HG02571 (cell line): ENCODE results near the gene GNG2.

Experiments
- ATAC-seq: cut with Tn5 transposase; IDR thresholded peaks from one replicate; pipeline ENCODE4 v1.9.1; 2021; ENCODE audit warnings: mild to moderate bottlenecking, moderate library complexity; ENCODE audit not compliant: unreplicated experiment

Gene GNG2

DNA sequence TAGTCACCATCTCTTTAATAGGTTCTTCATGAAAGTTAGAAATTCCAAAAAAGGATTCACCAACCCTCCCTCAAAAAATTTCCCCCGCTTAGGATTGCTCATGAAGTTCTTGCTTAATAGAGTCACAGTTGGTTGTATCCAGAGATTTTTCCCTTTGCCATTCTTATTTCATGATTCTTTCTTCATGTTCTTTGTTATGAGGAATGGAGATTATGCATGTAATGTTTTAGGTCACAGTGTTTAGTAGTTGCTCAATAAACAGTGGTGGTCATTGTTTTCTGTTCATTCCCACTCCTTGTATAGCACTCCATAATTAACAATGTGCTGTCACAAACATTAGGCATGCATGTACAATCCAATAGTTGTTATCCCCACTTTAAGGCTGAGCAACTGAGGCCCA lies 77.7 kb downstream of the GNG2 start:
- no peak for ATAC-seq

DNA sequence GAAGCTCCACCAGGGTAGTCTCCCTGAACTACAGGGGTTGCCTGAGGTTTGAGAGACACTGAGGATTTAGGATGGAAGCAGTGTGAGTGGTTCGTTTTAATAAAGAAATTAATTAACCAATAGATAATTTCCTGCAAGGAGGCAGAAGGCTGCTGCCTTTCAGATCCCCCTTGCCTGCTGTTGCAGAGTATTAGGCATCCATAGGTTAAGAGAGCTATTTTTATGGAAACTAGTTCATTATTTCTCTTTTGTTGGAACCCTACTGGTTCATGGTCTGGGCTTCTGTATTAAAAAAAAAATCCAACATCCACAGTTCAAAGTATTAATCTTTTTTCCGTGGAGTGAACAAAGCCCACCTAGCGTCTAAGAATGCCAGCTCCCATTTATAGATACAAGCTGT lies 78.4 kb downstream of the GNG2 start:
- ATAC-seq = no peak

DNA sequence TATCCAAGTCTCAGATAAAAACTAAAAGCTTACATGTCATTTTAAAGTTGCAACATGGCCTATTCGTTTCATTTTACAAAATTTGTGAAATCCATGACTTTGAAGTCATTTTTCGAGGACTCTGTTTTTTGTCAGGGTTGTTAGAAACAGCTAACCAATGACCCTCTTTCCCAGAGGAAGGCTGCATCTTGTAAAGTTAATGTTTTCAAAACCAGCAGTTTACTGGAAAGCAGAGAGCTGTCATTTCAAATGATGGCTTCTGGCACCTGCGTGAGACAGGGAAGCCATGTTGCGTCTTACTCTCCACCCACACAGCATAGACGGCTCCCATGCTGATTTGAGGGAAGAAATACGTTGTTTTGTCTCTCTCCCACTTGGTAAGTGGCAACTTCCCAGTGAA lies 78.8 kb downstream of the GNG2 start:
- no peak for ATAC-seq

DNA sequence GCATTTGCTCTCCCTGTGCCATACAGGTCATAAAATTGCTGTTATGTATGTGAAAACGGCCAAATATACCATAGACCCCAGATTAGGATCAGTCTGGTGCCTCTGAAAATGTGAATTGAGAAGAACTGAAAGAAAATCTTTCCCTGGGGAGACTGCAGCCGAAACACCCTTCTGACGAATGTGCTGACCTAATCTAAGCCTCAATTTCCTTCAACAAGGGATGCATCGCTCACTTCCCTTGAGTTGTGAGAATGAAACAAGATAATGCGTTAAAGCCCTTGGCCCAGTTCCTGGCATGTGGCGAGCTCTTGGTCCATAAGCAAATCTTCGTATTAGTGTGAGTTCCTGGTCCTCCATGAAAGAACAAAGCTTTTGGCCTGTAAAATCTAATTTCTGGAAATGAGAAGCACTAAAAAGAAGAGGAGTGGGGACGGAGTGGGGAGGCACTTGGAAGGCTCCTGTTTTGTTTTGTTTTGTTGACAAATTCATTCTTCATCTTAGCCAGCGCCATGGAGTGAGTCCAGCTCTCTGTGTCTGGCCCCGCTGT lies 79.4 kb downstream of the GNG2 start:
- no peak for ATAC-seq

DNA sequence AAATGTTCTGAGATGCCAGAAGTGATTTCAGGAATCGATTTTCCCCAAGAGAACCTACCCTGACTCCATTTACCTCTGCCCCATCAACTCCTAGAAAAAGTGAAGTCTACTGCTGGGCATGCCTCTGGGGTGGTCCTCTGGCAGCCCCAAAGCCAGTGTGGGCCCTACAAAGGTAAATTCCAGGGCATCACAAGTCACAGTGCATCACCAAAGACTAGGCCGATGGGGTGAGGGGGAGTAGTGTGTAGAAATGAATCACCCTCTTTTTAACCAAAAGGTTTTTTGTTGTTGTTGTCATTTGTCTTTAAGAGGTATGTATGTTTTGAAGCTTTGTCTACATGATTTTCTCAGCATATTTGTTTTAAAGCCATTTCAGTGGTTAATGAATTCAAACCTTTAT lies 82.6 kb downstream of the GNG2 start:
- no peak for ATAC-seq

DNA sequence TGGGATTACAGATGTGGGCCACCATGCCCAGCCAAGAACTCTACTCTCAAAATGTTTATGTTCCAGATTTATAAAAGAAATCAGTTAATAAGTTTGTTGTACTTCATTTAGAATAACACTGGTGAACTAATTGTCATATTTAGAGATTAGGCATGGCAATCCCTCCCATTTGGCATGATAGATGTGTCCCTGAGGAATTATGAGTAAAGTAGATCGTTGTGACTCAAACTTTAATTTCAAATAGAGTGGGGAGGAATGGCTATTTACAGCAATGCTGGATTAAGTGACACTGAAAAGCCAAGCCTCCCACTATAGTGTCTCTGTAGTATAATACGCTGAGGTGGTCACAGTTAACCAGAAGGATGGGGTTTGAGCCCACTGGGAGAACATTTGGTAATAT lies 89.6 kb downstream of the GNG2 start:
- no peak for ATAC-seq

DNA sequence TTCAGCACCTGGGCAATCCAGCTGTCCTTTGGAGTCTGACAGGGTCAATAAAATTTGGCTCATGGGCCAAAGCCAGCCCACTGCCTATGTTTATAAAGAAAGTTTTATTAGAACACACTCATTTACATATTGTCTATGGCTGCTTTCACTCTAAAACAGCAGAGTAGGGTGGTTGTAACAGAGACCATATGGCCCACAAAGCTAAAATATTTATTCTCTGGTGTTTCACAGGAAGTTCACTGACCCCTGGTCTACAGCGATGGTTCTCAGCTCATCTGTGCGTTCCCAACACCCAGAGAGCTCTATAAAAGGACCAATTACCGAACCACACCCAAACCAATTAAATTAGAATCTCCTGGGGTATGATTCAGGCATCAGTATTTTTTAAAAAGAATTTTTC lies 91.2 kb downstream of the GNG2 start:
- ATAC-seq = no peak

DNA sequence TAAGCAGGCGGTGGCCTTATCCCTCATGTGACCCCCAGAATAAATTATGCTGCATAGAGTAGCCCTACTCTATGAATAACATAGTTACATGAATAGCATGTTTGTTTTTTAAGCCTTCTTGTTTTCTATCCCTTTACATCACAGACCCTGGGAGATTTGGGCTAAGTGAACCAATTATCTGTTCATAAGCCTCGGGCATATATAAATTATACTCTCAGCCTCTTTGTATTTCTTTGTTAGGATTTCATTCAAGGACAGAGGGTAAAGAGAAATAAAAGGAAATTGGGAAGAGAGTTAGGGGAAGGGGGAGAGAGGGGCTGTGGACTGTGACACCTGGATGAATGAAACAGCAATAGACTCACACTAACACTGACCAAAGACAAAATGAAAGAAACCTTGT lies 93.6 kb downstream of the GNG2 start:
- ATAC-seq = no peak

DNA sequence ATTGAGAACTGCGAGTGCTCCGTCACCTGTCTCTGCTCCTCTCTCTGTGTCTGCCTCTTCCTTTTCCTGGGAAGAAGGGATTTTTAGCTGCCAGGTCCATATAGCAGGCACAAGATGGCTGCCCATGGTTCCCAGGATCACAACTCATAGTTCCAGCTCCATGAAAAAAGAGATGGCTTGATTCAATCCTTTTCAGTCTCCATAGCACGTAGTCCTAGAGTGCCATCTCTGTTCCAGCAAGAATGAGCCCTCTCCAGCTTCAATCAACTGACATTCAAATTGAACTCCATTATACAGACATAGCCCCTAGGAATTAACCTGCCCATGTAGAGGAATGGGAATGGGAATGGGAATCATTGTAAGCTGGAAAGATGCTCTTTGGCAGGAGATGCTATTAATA lies 94.2 kb downstream of the GNG2 start:
- ATAC-seq = no peak

DNA sequence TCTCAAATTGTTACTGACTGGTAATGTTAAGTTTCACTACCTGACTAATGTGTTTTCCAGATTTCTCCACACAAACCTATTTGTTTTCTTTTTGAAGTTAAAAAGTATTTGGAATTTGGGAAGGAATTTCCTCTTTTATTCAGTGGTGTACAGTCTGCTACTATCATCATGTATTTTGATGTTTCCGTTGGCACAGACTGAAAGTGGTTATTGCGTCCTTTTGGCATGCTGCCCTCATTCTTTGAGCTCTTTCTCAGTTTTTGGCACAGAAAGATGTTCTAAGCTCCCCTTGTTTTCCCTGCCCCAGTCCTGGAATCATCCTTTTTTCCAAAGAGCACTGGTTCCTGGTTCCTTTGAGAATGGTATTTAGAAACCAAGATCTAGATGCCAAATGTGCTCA lies 97.5 kb downstream of the GNG2 start:
- ATAC-seq = no peak

DNA sequence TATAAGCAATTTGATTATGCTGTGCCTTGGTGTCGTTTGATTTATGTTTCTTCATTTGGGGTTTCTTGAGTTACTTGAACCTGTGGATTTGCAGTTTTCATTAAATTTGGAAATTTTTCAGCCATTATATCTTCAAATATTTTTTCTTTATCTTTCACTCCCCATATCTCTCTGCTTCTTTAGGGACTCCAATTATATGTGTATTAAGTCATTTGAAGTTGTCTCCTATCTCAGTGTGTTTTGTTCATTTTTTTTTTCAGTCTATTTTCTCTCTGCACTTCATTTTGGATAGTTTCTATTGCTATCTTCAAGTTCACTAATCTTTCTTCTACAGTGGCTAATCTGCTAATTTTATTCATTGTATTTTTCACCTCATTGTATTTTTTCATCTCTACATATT lies 99.5 kb downstream of the GNG2 start:
- no peak for ATAC-seq

DNA sequence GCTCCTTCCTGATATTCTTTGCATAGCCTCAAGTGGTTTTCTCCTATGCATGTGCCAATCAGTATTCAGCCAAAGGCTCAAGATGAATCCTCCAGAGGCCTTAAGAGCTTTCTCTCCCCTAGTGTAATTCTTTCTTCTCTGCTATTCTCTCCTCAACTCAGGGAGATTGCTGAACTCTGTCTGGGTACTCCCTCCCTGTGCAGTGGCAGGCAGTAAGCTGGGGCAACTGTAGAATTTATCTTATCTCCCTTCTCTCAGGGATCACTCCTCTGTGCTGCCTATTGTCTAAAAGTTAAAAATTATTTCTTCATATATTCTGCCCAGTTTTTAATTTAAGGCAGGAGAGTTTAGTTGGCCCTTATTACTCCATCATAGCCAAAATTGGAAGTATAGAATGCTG lies 100.5 kb downstream of the GNG2 start:
- no peak for ATAC-seq

DNA sequence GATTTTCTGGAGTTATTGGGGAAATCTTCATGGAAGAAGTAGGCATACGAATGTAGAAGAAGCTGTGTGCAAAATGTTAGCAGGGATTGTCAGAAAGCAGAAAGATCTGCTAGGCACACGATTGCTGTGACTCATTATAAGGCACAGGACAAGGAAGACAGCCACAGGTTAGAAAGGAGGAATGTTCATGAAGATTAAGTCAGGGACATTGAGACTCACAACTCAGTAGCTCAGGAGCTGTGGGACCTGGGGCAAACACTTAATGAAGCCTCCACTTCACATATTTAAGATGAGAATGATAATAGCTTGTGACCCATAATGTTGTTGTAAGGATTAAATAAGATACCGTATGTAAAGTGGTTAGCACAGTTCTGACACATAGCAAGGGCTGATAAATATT lies 102.3 kb downstream of the GNG2 start:
- no peak for ATAC-seq

DNA sequence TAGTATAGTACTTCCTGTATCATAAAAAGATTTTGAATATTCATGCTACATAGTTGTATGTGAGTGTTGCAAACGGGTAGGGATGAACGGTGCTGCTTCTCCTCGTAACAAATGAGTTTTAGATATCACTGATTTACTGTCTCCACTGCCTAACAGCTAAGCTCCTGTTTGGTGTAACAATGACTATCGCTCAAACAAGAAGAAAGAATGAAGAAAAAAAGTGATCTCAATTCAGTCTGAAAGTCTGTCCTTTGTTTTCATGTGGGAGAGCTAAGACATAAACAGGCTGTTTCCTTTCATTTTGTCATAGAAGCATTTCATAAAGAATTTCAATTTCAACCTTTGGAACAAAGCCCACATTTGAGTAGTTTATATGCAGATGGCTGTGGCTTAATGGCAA lies 102.9 kb downstream of the GNG2 start:
- ATAC-seq = no peak

DNA sequence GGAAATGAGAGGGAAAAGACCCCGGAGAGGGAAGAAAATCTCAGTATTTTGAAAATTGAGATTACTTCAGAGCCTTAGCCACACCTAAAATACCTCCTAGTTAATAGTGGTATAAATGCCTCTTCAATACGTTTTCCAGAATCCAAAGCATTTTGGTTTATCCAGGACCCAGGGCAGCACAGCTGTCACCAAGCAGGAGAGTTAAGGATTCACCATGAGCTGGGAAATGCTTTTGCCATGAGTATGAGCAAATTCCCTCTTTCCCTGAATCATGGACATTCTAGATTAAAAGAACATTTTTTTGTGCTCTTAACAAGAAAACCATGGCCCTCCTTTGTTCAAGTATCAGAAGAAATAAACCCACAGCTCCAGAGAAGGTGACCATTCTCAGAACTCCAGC lies 107.1 kb downstream of the GNG2 start:
- no peak for ATAC-seq

DNA sequence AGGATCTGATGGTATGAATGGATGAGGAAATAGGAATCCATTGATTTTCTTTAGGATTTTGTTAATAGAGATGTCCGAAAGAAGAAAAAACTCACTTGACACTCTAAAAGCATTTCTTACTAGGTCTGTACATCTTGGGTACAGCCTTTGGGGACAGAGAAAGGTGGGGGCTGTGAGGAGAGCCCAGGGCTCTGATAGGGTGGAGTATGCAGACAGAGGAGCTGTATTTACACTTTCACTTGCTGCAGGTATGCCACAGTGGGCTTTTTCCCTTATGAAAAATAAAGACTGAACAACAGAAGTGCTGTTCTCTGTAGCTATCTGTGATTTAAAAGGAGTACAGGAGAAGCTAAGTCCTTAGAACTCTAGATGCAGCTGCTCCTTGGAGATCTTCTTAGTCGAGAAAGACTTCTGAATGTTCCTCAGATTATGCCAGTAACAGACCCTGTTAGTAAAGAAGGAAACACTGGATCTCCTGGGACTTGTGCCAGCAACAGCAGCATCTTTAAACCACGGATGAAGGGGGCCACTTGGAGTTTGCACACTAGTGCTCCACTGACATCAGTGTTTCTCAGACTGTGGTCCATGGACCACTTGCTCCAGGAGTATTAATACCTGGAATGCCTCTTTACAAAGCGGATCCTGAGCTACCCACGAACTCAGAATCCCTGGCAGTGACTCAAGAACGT lies 109.6 kb downstream of the GNG2 start:
- ATAC-seq = no peak

DNA sequence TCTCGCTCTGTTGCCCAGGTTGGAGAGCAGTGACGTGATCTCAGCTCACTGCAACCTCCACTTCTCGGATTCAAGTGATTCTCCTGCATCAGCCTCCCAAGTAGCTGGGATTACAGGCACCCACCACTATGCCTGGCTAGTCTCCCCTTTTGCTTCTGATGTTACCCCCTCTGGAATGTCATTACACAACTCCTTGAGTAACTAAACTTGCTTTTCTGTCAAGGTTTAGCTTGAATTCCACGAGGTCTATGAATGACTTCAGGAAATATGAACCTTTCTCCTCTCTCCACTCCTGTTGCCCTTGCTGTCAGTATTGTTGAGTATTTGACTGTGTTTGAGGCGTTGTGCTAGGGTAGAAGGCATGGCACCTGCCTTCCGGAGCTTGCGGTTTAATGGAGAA lies 112.2 kb downstream of the GNG2 start:
- ATAC-seq = no peak

DNA sequence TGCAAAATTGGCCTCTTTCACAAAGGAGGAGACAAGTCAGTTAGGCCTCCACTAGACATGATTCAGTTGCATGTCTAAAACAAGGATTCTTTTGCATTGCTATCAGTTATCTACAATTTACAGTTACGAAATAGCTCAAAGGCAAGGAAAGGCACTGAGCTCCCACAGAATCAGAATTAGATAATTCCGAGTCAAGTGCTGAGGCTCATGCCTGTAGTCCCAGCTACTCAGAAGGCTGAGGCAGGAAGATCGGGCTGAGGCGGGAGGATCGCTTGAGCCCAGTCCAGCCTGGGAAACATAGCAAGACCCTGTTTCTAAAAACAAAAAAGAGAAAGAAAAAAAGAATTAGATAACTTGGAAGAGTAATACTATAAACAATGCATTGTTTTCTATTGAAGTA lies 116.7 kb downstream of the GNG2 start:
- ATAC-seq = no peak

DNA sequence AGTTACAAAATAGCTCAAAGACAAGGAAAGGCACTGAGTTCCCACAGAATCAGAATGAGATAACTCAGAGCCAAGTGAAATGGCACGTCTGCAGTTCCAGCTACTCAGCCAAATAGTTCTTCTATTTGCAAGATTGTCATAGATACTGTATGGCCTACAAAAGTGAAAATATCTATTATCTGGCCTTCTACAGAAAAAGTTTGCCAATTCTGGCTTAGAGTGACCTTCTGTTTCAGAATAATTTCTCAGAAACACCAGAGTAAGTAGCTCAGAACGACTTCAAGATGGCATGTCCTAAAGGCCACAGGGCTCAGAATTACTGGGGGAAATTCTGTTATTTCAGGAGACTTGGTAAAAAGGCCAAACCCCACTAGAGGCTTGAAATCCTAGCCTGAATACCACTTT lies 118.3 kb downstream of the GNG2 start:
- no peak for ATAC-seq

DNA sequence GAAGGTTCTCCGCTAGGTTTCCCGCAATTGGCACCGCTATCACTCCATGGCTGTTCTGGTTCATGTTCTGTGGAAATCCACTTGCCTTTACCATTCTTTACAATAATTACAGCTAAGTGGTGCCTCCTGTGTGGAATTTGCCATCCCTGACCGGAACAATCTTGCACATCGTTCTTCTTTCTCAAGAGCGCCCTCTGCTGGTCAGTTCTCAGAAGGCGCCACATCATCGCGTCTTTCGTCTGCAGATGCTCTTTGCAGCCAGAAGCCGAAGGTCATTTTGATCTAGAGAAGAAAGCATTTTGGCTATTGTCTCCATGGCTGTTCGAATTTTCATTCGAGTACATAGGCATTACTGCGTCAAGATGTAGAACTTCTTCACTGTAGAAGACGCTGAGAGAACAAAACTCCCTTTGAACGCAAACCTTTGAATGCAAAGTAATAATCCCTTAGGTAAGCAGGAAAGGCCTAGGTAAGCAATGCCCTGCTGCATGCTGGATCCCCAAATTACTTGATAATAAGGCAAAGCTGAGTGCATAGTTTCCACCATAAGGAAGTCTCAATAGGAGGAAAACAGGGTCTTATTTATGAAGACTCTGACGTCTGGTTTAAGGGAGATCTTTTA lies 118.8 kb downstream of the GNG2 start:
- peak; percentile 45 for ATAC-seq

DNA sequence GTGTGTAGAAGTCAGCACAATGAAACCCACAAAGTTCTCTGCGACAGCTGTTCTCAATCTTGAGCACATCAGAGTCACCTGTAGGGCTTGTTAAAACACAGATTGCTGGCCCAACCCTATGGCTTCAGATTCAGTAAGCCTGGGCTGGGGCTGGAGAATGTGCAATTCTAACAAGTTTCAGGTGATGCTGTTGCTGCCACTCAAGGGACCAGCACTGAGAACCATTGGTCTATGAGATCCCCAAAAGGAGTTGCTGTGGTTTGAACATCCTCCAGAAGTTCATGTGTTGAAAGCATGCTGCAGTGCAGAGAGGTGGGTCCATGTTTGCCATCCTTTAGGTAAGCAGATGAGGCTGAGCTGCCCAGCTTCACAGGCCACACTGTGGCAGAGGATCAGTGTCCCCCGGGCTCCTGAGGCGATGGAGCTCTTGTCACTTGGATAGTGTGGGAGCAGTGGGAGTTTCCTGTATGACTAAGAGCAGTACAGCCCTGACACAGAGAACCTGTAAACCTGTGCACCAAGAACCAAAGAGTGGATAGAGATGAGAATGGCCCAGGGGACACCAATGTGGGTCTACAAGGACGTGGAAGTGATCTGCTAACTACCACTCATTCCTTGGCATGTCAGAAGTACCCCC lies 120.9 kb downstream of the GNG2 start:
- no peak for ATAC-seq

DNA sequence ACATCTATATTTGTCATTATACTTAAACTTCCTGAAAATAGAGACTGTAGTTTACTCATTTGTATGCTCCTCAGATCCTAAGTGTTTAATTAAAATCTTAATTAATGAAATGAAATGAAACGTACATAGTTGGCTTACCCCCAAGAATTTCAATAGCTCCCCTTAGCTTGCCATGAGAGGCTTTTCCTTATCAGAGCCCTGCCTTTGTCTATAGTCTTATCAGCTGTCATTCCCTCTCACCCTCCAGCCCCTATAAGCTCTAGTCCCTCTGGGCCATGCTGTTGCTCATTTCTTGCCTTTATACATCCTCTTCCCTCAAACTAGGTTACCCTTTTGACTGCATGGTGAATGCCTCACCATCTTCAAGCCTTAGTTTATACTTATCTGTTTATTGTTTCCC lies 127.8 kb downstream of the GNG2 start:
- ATAC-seq = no peak
